HG03064 (cell line): ENCODE measurements around the gene HERPUD1.

Experiments used
- ATAC-seq: cut with Tn5 transposase; IDR thresholded peaks from one replicate; pipeline ENCODE4 v1.9.1; 2021; ENCODE audit warnings: low read depth; ENCODE audit not compliant: unreplicated experiment

Gene HERPUD1

GRCh38 chr16:56993204-56993603 is 61.3 kb downstream of the HERPUD1 start:
- ATAC-seq = no peak

GRCh38 chr16:56994311-56994710 is 62.4 kb downstream of the HERPUD1 start:
- ATAC-seq = no peak
